Activated CD8-positive, alpha-beta memory T cell treated with anti-CD3 and anti-CD28 coated beads for 24 hours (primary cell): ENCODE results near the gene KRTAP22-1.

Source experiments
- DNase-seq: peaks from one replicate; pipeline ENCODE4 v3.0.0-alpha.2; 2020

Gene KRTAP22-1

DNA sequence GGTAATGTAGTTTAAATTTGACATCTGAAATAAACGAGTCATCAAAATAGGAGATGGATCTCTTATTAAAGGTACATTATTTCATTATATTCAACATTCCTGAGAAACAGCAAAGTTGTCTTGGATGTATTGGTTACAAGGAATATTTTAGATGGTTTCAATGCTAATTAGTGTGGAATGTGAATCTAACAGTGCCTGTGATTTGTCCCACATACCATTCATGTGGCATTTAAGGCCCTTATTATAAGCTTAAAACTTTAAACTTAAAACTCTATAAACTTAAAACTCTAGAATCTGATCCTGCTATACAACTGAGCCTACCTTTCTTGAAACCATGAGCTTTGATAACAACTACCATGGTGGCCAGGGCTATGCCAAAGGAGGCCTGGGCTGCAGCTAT is at the start of gene KRTAP22-1:
Gene KRTAP22-1, plus strand, starts transcription at position 301 of the 400 bp plus-strand sequence.
- DNase-seq = no peak

DNA sequence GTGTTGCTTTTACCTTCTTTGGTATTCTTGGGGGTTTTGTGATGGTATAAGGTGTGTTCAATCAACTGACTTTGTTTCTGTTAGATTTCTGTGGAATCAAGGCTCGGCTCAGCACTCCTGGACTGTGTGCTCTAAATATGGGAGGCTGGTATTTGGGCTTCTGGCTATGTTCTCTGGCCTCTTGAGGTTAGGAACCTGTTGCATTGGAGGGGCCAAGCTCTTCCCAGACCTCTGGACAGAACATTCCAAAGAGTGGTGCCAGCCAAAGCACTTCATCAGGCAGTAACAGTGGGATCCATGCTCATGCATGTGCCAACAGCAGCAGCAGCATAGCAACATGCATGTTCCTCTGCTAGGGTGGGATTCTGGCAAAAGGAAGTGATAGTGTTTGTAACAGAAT is 48.1 kb upstream of the KRTAP22-1 start:
- no peak for DNase-seq

DNA sequence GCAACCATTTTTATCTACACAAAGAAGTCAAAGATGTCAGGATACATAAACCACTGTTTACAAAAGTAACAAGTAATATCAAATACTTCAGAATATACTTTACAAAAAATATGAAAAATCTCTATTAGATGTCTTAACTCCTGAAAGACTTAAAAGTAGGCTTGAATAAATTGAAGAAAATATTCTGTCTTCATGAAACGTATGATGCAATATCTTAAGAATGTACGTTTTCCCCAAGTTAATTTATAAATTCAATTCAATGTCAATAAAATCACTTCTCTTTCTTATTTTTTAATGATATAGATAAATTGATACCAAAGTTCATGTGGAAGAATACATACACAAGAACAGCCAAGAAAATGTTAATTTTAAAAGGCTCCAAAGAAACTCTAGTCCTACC is 45.8 kb upstream of the KRTAP22-1 start:
- DNase-seq = no peak

DNA sequence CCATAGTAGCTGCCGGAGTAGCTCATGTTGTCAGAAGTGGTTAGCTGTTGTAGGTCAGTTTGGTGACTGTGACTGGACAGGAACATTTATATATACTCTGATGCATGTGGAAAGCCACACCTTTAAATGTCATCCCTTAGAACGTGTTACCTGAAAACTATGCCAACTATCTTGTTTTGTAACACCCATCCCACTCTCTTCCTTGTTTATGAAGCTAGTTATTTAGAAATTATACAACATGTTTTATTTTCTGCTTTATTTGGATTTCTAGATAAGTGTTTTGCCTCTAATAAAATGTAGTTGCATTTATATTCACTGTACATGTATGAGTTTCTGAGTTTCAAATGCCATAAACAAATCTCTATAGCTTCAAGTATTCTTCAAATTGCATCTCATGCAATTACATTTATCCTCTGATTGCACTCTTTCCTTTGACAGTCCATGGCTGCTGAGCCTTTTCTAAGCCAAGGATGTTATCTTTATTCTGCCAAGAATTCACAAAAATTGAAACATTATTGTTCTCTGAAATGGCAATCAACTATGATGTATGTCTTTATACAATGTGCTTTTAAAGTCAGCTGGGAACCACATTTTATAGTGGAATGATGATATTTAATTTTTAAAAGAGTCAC is 39.5 kb upstream of the KRTAP22-1 start, which contains the start of gene KRTAP19-7:
Gene KRTAP19-7, minus strand, starts transcription at position 51 of the 632 bp plus-strand sequence. Its CDS starts 25 bp downstream, at position 26.
- no peak for DNase-seq

DNA sequence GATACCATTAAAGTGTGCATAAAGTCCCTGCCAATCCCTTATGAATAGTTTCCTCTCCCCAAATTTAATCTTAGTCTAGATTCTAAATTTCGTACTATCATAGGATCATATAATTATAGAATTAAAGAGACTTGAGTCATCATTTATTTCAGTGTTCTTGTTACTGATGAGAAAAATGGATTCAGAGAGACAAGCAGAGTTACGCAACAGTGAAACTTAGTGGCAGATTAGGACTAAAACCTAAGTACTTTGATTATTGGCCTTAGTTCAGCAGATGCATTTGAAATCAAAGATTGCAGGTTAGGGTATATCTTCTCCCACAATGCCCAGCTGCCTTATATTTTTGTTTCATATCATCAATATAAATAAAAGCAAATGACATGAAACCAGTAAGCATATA is 38.9 kb upstream of the KRTAP22-1 start:
- no peak for DNase-seq

DNA sequence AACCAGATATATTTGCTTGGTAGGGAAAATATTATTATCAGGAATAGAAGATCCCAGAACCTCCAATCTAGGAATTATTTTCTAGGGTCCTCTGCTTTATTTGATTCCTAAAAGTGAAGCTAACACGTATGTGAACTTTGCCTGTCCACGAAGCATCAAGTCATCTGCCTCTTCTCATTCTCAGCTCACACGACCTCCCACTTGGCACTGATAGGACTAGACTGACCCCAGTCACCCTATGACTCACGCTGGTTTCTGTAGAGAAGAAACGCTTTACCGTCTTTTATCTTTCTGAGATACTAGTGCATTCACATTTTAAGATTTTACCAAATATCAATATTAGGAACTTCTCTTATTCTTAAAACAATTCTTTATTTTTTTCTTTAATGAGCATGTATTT is 37.8 kb upstream of the KRTAP22-1 start:
- DNase-seq = no peak

DNA sequence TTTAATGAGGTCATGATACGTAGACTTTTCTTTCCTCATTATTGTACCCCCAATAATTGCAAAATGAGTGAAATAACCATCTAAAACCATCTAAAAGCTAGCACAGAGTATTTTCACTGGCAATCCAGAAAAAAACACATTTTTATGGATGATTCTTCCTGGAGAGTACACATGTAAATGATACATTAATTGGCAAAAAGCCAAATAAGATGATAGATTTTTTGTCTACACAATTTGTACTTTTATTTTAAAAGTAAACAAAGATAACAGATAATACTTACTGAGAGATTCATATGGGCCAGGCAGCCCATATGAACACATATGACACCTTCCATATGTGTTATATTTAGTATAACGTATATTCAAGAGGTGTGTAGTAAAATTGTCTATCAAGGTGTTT is 37.3 kb upstream of the KRTAP22-1 start:
- DNase-seq = no peak

DNA sequence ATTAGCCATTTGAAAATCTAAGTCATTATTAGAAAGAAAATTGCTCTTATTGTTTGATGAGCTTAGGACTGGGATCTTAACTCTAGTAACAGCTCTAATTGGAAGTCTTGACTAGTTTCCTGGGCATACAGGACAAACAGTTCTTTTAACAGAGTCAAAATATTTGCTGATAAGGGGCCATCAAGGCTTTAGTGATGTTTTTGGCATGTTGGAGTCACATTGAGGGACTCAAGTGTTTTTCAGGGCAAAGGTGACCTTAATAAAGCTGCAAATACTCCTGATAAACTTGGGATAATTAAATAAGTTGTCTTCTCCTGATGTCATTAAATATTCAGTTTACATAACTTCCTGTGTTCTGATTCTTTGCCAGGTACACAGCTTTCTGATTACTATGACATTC is 33.3 kb upstream of the KRTAP22-1 start:
- DNase-seq = no peak

DNA sequence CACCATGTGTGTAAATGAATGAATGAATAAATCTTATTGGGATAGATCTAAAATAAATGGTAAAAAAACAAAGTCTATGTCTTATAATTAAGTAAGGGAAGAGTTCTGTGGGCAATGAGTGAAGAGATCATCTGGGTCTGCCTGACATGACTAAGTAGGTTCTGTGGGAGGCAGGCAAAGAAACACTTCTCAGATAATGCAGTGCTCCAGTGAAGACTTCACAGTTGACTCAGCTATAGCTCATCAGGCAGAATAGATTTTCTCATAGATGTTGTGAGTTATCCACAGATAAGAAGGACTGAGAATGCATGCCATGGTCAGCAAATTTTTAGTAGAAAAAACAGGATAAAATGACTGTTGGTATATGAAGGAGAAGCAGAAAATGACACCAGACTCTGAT is 23.1 kb upstream of the KRTAP22-1 start:
- no peak for DNase-seq

DNA sequence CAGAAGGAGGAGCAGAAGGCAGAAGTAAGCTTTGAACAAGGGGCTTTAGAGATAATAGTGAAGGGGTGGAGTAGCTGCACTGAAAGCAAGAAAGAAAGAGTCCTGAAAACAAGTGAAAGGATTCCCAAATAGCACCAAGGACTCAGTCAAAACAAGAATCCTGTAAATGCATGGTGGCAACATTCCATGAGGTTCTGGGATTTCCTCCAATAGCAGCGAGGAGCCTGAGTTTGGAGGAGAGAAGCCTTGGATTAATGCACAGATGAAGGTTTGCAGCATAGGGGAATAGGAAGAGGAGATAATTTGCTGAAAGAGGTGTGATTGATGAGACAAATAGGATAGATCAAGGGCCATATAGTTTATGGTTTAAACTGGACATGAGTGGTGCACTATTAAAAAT is 21.5 kb upstream of the KRTAP22-1 start:
- no peak for DNase-seq

DNA sequence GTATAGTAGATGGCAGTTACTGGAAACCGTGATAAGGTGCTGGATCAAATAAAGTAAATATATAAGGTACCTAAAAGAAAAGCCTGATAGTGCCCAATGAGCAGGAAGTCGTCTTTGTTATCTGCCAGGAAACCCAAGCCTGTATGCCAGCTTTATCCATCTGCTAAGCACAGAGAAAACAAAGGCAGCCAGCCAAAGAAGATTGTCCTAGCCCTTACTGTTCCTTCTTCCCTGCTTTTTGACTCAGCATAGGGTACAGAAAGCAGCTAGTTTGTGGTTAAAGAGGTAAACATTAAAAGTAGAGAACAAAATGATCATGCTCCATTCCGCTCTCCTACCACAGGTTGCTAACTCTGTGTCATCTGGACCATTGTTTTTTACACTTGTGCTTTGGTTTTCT is 20.8 kb upstream of the KRTAP22-1 start:
- DNase-seq = no peak

DNA sequence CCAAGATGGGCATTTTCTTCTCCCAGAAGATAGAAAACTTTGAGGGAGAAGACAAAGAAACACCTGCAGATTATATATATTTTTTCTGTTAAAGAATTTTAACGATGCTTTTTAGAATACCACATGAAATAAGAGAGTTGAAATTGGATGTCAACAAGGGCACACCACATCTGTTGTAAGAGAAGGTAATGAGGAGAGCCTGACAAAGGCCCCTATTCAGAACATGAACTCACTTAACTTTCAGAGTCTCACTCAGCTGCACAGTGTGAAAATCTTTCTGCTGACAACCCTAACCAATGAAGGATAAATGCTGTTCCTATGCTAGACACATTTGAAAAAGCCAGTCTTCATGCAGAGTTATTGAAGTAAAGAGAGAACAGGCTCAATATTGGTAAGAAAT is 18.0 kb upstream of the KRTAP22-1 start:
- DNase-seq = no peak

DNA sequence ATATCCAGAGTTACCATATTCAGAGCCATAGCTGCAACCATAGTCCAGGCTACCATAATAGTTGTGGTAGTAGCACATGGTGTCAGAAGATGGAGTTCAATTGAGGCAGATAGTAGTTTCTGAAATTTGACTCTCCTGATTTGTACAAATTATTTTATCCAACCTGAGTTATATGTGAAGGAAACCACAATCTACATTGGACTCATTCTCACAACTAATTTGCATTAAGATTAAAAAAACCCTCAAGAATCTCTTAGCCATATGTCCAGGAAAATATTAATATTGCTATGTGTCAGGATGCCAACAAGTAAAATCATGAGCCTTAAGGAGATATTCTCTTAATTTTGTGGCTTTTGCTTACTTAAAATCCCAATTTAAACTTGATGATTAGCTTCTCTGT is 10.6 kb upstream of the KRTAP22-1 start, which contains the start of gene KRTAP22-2:
Gene KRTAP22-2, minus strand, starts transcription at position 101 of the 400 bp plus-strand sequence.
- DNase-seq = no peak

DNA sequence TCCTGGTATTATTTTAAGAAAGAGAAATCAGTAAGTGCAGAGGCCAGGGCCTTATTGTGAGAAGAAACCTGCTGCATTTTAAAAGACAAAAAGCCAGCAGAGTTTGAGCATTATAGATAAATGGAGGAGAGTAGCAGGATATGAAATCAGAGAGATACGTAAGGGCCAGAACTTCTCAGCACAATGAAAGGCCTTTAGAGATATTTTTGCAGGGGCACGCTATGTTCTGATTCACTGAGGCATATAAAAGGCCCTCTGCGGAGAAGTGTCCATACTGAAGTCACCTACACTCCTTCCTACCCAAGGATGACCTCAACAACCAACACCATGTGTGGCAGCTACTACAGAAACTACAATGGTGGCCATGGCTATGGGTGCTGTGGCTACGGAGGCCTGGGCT is 8.7 kb upstream of the KRTAP22-1 start, which contains the start of gene KRTAP6-3:
Gene KRTAP6-3, plus strand, starts transcription at position 301 of the 400 bp plus-strand sequence. Its CDS starts 6 bp downstream, at position 307.
- DNase-seq = no peak

DNA sequence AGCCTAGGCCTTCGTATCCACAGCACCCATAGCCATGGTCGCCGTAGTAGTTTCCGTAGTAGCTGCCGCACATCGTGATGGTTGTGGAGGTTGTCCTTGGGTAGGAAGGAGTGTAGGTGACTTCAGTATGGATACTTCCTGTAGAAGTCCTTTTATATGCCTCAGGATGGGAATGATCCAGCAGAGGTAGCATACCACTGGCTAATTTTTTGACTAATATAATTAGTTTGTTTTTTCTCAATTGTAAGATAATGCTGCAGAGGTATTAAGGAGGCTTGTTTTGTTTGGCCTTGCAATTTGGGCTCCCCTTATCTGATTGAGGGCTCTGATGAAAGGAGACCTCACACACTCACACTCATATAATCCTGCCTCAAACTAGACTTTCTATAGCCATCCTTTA is 2.1 kb upstream of the KRTAP22-1 start, which contains the start of gene KRTAP6-2:
Gene KRTAP6-2, minus strand, starts transcription at position 101 of the 400 bp plus-strand sequence. Its CDS starts 28 bp downstream, at position 73.
- no peak for DNase-seq

DNA sequence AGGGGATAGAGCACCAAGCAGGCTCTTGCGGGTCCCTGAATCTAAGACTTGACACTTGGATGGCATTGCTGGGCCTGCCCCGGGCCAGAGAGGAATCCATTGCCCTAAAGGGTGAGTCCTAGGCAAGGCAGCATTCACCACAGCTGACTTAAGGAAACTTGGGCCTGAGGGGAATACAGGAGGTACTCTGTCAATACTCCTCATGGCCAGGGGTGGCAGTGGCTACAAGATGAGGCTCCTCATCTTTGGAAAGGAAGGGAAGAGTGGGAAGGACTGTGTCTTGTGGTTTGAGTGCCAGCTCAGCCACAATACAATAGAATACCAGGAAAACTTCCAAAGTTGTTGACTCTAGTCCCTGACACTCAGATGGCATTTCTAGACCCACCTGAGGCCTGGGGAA is 5.1 kb downstream of the KRTAP22-1 start:
- no peak for DNase-seq

DNA sequence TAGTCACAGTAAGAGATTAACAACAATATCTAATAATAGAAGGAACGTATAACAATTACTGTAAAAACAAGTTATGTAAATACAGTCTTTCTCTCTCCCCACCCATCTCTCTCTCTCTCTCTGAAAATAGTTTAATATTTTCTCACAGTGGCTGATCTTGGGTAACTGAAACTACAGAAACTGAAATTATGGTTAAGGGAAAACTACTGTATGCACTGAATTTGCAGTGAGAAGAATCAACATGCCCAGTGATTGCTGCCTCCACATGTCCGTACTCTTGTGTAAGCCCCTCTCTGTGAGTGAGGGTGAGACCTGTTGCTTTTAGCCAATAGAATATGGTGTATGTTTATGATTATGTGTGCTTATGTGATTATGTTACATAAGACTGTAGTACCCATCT is 11.2 kb downstream of the KRTAP22-1 start:
- no peak for DNase-seq

DNA sequence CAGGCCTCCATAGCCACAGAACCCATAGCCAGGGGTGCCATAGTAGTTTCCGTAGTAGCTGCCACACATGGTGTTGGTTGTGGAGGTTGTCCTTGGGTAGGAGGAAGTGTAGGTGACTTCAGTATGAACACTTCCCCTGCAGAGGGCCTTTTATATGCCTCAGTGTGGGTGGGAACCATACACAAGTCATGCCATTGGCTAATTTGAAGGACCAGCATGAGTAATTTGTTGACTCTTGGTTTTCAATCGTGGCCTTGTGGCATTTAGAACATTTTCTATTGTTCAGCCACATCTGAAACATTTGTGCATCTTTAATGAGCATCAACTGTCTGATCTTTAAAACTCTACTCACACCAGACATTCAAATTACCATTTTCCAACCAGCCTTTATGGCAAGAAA is 12.9 kb downstream of the KRTAP22-1 start, which contains the start of gene KRTAP6-1:
Gene KRTAP6-1, minus strand, starts transcription at position 95 of the 400 bp plus-strand sequence. Its CDS starts 26 bp downstream, at position 69.
- DNase-seq = no peak

DNA sequence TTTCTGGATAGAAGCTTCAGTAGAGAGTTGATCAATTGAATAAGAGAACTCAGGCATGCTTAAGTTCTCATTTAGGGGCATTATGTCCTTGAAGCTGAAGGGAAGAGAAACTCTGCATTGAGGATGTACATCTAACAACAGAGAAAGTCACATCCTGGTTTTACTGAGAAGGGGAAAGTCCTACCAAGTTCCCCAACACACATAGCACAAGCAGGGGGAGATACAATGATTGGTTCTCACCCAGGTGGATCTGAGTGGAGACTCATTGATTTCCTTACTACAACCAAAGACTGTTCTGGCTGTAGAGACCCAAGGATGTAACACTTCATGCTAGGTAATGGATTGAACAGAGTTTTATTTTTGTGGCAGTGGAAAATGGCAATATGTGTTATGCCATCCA is 14.3 kb downstream of the KRTAP22-1 start:
- no peak for DNase-seq

DNA sequence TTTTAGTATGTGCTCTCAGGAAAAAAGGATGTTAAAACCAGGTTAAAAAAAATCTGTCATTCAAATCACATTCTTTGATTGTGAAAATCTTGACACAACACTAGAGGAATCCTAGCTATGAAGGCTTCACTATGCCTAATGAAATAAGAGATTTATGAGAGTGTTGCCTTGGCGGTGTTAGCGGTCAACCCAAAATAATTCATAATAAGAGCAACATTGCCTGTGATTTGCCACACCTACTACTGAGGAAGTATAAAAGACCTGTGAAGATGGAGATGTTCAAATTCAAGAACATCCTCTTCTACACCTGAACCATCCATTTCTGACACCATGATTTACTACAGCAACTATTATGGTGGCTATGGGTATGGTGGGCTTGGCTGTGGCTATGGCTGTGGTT is 15.2 kb downstream of the KRTAP22-1 start, which contains the start of gene KRTAP20-1:
Gene KRTAP20-1, plus strand, starts transcription at position 301 of the 400 bp plus-strand sequence. Its CDS starts 30 bp downstream, at position 331.
- DNase-seq = no peak

DNA sequence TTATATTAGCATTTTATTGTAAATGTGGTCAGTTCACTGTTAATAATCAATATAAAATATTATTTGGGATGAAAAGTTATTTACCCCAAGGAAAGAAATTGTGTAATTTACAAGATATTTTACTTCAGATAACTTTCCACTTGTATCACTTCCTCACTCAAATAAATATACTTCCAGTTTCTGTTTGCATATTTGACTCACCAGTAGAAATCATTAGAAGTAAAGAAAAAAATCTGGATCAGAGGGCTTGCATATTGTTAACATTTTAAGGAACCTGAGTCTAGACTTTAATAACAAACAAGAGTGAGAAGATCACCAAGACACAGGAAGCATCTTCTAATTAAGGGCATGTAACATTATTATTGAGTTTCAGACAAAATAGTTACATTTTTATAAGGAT is 19.2 kb downstream of the KRTAP22-1 start:
- DNase-seq = no peak

DNA sequence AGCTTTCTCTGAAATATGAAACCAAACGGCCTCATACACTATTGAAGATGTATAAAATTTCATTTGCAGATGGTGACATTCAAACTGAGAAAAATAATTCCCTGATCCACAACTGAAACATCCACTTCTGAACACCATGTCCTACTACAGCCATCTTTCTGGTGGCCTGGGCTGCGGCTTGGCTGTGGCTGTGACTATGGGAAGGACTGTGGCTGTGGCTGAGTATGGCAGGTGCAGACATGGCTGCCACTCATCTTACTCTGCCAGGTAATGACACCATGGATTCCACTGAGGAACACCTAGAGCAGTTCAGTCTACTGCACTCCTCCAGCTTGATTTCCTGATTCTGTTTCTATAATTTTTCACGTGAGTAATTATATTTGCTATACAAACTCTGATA is 19.6 kb downstream of the KRTAP22-1 start, which contains the start of gene KRTAP20-4:
Gene KRTAP20-4, plus strand, starts transcription at position 106 of the 400 bp plus-strand sequence.
- no peak for DNase-seq

DNA sequence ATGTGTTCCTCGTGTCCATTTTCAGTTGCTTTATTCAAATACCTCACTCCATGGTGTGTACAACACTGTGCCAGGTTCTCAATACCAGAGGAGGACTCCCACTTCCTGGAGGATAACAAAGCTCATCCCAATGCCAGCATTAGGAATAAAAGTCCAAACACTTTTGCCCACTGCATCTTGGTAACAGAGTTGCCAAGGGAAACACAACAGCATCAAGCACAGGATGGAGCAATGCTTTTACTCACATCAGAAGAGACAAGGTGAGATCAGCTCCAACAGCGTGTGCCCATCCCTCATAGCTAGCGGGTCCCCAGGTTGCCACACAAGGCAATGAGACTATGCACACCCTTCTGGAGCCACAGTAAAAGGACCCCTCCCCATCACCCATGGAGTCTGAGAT is 22.5 kb downstream of the KRTAP22-1 start:
- no peak for DNase-seq

DNA sequence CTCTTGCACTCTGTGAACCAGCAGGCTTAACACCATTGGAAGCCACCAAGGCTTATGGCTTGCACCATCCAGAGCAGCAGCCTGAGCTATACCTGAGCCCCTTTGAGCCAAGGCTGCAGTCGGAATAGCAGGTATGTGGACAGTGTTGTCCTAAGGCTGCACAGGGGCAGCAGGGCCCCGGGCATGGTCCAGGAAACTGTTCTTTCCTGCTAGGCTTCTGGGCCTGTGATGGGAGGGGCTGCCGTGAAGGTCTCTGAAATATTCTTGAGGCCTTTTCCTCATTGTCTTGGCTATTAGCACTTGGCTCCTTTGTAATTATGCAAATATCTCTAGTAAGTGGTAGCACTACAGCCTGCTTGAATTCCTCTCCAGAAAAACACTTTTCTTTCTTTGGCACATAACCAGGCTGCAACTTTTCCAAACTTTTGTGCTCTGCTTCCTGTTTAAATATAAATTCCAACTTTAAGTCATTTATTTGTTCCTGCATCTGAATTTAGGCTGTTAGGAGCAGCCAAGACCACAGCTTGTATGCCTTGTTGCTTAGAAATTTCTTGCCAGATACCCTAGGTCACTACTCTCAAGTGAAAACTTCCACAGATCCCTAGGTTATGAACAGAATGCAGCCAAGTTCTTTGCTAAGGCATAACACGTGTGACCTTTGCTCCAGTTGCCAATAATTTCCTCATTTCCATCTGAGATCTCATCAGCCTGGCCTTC is 24.7 kb downstream of the KRTAP22-1 start:
- no peak for DNase-seq
